Measurements from ENCODE around the gene TMPRSS11E.
"Not testable (repeated sequence)": the region's sequence is repeated elsewhere in the genome, so short reads cannot be mapped to it uniquely, and the experiment has no call there.

Gene TMPRSS11E

GRCh38 chr4:68447201-68447600 is at the start of gene TMPRSS11E:
Gene TMPRSS11E, plus strand, starts transcription at chr4:68447463. Its CDS starts 50 bp downstream, at chr4:68447513.
- no peak for DNase-seq (ENCODE audit: low read depth)

DNA sequence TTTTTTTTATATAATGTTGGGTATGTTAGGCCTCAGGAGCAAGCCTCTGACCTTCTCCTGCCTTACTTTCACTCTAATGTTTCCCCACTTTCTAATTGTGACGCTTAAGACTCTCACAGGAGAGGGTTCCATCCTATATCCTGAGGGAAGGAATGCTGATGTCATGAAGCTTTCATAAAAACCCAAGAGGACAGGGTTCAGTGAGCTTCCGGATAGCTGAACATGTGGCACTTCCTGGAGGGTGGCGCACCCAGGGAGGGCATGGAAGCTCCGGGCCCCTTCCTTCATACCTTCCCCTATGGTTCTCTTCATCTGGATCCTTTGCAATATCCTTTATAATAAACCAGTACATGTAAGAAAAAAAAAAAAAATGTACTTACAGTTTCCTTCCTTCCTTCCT is 48.0 kb upstream of the TMPRSS11E start:
- DNase-seq (ENCODE audit: low read depth): no peak

DNA sequence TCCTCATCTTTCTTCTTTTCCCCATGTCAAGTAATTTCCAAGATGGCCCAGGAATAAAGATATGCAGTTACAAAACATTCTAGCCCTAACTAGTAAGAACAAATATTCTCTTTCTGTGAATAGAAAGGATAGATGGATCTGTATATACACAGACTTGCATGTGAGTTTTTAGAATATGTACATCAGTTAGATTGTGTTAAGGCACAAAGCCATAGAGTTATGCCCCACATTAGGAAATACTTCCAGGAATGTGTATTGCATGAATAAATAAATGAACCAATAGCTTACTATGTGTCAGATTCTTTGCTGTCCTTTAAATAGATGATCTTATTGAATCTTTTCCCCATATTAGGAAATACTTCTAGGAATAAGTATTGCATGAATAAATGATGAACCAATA is 46.0 kb upstream of the TMPRSS11E start:
- DNase-seq (ENCODE audit: low read depth): no peak

DNA sequence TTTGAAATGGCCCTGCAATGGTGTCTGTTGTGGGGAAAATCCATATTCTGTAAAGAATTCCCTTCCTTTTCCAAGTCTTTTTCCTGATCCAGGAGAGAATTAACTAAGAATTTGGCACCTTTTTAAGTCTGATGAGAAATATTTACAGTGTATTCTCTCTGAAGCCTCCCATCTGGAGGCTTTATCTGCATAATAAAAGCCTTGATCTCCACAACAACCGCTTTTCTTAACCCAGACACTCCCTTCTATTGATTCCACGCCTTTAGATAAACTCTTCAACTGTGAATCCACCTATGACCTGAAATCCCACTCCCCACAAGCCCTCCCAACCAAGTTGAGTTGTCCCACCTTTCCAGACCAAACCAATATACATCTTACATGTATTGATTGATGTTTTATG is 43.1 kb upstream of the TMPRSS11E start:
- no peak for DNase-seq (ENCODE audit: low read depth)

DNA sequence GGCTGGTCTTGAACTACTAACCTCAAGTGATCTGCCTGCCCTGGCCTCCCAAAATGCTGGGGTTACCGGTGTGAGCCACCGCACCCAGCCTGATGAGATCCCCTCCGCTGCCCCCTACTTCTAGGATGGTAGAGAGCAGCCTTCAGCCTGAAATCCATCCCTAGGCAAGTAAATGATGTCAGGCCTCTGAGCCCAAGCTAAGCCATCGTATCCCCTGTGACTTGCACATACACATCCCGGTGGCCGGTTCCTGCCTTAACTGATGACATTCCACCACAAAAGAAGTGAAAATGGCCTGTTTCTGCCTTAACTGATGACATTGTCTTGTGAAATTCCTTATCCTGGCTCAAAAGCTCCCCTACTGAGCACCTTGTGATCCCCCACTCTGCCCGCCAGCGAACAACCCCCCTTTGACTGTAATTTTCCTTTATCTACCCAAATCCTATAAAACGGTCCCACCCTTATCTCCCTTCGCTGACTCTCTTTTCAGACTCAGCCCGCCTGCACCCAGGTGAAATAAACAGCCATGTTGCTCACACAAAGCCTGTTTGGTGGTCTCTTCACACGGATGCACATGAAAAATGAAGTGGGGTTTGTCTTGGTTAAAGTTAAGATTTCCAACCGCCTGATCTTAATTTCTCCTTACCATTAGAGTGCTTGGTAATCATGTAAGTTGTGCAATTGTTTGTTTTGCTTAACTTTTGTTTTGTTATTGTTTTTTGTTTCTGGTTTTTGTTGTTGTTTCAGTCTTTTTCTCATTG is 41.4 kb upstream of the TMPRSS11E start:
- DNase-seq (ENCODE audit: low read depth): not testable (repeated sequence)

GRCh38 chr4:68406479-68406859 is 40.8 kb upstream of the TMPRSS11E start:
- no peak for DNase-seq (ENCODE audit: low read depth)

GRCh38 chr4:68407015-68407867 is 40.0 kb upstream of the TMPRSS11E start:
- DNase-seq (ENCODE audit: low read depth): not testable (repeated sequence)

DNA sequence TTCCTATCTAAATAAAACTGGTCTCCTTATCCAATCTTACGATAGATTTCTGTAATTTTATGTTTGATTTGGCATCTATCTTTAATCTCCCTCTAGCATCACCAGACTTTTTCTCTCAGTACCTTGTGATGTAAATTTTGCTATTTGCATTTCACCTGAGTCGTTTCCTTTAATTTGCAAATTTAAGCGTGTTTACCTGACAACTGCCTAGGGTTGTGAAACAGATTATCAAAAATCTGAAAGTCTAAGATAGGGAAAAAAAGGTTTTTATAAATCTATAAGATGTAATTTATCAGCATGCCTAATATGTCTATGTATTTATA is 39.4 kb upstream of the TMPRSS11E start:
- no peak for DNase-seq (ENCODE audit: low read depth)

DNA sequence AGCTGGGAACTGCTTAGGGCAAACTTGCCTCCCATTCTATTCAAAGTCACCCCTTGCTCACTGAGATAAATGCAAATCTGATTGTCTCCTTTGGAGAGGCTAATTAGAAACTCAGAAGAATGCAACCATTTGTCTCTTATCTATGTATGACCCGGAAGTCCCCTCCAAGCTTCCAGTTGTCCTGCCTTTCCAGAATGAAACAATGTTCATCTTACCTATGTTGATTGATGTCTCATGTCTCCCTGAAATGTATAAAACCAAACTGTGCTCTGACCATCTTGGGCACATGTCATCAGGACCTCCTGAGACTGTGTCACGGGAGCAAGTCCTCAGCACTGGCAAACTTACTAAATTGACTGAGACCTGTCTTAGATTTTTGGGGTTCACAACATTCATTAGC is 37.1 kb upstream of the TMPRSS11E start:
- DNase-seq (ENCODE audit: low read depth): no peak

GRCh38 chr4:68410643-68411042 is 36.6 kb upstream of the TMPRSS11E start:
- DNase-seq (ENCODE audit: low read depth): no peak

GRCh38 chr4:68412031-68412430 is 35.2 kb upstream of the TMPRSS11E start:
- DNase-seq (ENCODE audit: low read depth): not testable (repeated sequence)

- no peak for DNase-seq (ENCODE audit: low read depth)
These were observed 30.7 kb upstream of the TMPRSS11E start for GRCh38 chr4:68416591-68416990.

DNA sequence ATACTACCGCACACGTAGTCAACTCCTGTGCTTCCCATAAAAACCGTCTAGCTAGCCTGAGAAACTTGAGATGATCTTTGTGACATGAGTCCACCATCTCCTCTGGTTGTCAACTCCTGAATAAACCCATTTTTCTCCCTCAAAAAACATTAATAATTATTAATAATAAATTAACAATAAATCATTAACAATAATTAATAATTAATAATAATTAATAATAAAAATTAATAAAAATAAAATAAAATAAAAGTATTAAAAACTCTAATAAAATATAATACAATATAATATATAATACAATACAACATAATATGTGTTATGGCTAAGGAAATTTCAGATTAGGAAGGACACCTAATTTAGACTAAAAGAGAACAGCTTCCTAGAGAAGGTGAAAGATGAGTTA is 20.7 kb upstream of the TMPRSS11E start:
- no peak for DNase-seq (ENCODE audit: low read depth)

DNA sequence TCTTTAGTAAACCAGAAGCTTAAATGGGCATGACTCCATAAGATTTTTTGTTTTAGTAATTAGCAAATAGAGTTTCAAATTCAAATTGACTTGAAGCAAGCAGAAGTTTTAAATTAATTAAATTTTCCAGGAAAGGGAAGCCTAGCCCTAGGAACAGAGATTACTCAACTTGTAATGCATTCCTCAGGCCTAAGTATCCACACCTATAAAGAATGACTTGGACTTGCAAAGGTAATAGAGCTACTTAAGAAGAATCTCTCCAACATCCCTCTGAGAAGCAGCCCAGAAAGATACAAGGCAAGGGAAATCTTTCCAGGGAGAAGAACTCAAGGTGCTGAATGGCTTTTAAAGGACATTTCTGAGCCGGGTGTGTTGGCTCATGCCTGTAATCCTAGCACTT is 16.9 kb upstream of the TMPRSS11E start:
- DNase-seq (ENCODE audit: low read depth): no peak

- no peak for DNase-seq (ENCODE audit: low read depth)
These were observed 14.9 kb upstream of the TMPRSS11E start for GRCh38 chr4:68432320-68432719.

- no peak for DNase-seq (ENCODE audit: low read depth)
These were observed 13.7 kb upstream of the TMPRSS11E start for GRCh38 chr4:68433582-68433981.

DNA sequence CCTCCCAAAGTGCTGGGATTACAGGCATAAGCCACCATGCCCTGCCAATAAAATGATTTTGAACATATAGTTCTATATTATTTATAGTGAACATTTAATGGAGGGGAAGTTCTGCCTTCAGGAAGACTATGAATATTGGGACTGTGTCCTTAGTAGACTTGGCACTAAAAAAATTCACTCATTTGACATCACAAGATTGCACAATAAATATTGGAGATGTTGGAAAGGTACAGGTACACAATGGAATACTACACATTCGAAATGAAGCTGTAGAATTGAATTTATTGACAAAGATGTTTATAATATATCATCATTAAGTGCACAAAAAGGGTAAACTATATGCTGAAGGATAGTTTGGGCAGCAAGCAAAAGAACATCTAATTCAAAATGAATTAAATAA is 13.0 kb upstream of the TMPRSS11E start:
- DNase-seq (ENCODE audit: low read depth): no peak

DNA sequence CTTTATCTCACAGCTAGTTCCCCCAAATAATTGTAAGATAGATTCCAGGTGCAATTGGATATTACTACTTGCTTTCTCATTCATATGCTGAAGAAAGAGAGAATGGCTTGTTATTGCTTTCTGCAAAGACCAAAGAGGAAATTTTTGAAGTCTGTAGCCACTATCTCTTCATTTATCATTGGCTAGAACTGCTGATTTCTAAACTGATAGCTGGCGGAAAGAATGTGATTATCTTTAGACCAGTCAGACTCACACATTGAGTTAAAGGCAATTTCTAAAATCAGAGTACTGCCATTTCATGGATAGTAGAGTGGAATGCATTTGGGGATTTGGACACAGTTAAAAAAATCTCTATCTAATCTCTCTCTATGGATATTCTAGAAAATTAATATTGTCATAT is 12.4 kb upstream of the TMPRSS11E start:
- DNase-seq (ENCODE audit: low read depth): no peak

DNA sequence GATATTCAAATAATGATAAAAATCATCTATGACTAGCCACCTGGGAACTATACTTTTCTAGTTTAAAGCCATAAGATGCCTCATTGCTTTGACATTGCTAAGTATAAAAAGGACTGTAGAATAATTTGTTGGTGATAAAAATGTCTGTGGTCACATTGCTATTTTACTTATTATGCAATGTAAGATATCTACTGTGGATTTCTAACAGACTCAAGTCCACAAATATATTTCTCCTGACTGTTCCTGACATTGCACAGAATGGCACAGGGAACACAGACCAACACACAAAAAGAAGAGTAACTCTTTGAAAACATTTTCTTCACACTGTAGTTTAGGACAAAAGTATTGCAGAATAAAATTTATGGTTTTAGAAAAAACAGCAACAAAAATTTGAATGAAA is 2.2 kb upstream of the TMPRSS11E start:
- DNase-seq (ENCODE audit: low read depth): no peak

- no peak for DNase-seq (ENCODE audit: low read depth)
These were observed 4.3 kb downstream of the TMPRSS11E start for GRCh38 chr4:68451246-68452211.

- DNase-seq (ENCODE audit: low read depth): no peak
These were observed 12.8 kb downstream of the TMPRSS11E start for GRCh38 chr4:68460085-68460484.

- no peak for DNase-seq (ENCODE audit: low read depth)
These were observed 14.5 kb downstream of the TMPRSS11E start for GRCh38 chr4:68461790-68462189.
